GM18858 (cell line): ENCODE results near the gene ALG3.
"Not testable (repeated sequence)": the region's sequence is repeated elsewhere in the genome, so short reads cannot be mapped to it uniquely, and the experiment has no call there.

Experiments used
- ATAC-seq: cut with Tn5 transposase; IDR thresholded peaks from one replicate; pipeline ENCODE4 v1.9.1; 2021; ENCODE audit not compliant: unreplicated experiment

Gene ALG3

DNA sequence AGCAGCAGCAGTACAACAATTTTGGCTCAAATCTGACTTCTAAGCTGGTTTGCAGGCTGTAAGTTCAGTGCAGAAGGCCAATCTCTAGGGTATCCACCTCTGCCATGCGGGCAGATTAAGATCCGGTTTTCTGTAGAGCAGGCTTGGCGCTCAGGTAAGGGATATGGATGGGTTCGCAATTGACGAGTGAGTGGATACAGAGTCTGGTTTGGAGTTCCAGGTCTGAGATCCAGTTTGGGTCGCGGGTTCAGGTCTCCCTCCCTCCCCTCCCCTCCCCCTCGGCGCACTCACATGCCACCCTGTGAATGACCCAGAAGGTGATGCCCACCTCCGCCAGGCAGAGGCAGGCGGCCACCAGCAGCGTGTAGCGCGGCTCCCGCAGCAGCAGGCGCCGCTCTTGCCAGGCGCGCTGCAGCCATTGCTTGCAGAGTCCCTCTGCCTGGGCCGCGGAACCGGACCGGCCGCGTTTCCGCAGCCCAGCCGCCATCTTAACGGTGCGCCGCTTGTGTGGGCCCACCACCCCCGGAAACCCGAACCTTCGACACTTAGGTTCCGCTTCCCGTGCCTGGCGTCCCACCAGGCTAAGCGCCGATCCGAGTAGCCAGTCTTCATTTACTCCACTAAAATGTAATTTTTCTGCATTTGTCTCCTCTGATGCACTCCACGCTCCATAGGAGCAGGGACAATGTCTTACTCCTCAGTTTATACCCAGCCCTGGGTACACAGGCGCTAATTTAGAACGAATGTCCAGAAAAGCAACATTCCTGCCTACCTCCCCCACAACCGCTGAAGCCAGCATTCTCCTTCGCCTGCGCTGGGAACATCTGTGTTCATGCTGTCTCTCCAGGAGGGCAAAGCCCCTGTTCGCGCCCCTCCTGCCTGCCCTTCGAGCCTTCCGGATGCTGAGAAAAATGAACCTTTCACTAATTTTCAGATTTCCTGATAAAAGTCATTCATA is at the start of gene ALG3:
Gene ALG3 (minus strand): TSS at position 509 of the 958 bp plus-strand sequence. CDS start 22 bp downstream, at position 487.
- no peak for ATAC-seq

DNA sequence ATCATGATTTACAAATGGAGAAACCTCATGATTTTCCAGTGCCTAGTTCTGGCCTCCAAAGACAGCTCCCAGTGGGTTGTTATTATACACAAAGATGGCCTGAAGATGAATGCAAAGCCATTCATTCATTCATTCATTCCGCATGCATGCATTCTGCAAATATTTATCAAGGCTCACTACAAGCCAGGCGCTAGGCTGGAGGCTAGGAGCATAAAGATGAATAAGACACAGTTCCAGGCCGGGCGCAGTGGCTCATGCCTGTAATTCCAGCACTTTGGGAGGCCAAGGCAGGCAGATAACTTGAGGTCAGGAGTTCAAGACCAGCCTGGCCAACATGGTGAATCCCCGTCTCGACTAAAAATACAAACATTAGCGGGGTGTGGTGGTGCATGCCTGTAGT is 47.9 kb upstream of the ALG3 start:
- ATAC-seq: no peak

- no peak for ATAC-seq
Measured at GRCh38 chr3:184295771-184296170, 47.0 kb upstream of the ALG3 start.

- no peak for ATAC-seq
Measured at GRCh38 chr3:184291738-184292445, 43.1 kb upstream of the ALG3 start.

- ATAC-seq: no peak
Measured at GRCh38 chr3:184291044-184291737, 42.4 kb upstream of the ALG3 start.

GRCh38 chr3:184290331-184290730 is 41.6 kb upstream of the ALG3 start:
- no peak for ATAC-seq

DNA sequence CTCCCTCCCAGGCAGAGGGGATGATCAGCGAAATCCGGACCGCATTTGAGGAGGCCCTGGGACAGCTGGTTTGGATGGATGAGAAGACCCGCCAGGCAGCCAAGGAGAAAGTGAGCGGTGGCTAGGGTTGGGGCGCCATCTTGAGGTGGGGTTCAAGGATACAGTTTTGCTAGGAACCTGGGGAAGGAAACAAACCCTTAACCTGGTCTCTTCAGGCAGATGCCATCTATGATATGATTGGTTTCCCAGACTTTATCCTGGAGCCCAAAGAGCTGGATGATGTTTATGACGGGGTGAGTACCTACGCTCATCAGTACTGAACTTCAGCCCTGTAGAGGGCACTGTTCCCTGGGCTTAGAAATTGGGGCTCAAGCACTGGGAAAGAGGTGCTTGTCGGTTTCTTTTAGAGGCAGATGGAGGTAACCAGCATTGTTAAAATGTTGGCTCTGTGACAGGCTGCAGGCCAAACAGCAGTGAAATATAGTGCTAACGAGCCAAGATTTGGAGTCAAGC is 40.7 kb upstream of the ALG3 start:
- ATAC-seq: no peak

DNA sequence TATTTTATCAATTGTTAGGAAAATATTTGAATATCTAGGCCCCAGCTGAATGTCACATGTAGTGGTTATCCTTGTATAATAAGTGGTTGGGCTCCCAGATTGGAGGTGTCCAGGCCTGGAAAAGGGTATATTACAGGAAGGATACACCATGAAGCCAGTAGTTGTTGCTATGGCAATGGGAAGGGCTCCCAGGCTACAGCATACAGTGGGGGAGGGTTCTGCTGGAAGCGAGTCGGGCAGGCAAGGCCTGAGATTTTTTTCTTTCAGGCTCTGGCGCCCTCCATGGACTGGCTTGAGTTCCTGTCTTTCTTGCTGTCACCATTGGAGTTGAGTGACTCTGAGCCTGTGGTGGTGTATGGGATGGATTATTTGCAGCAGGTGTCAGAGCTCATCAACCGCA is 35.9 kb upstream of the ALG3 start:
- no peak for ATAC-seq

GRCh38 chr3:184283681-184284080 is 34.9 kb upstream of the ALG3 start:
- no peak for ATAC-seq

GRCh38 chr3:184282941-184283340 is 34.2 kb upstream of the ALG3 start:
- no peak for ATAC-seq

DNA sequence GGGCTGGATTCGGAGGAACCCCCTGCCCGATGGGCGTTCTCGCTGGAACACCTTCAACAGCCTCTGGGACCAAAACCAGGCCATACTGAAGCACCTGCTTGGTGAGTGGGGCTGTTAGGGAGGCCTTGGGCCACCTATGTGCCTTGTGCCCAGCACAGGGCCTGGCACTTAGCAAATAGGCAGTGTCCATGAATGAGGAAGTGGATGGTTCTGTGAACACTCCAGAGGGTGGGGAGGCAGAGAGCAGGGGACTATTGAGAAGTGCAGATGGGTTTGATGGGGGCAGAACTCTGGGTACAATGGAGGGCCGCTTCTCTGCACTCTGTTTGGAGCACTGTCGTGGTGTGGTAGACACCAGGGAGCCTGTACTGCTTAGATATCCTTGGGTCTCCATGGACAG is 28.6 kb upstream of the ALG3 start:
- no peak for ATAC-seq

DNA sequence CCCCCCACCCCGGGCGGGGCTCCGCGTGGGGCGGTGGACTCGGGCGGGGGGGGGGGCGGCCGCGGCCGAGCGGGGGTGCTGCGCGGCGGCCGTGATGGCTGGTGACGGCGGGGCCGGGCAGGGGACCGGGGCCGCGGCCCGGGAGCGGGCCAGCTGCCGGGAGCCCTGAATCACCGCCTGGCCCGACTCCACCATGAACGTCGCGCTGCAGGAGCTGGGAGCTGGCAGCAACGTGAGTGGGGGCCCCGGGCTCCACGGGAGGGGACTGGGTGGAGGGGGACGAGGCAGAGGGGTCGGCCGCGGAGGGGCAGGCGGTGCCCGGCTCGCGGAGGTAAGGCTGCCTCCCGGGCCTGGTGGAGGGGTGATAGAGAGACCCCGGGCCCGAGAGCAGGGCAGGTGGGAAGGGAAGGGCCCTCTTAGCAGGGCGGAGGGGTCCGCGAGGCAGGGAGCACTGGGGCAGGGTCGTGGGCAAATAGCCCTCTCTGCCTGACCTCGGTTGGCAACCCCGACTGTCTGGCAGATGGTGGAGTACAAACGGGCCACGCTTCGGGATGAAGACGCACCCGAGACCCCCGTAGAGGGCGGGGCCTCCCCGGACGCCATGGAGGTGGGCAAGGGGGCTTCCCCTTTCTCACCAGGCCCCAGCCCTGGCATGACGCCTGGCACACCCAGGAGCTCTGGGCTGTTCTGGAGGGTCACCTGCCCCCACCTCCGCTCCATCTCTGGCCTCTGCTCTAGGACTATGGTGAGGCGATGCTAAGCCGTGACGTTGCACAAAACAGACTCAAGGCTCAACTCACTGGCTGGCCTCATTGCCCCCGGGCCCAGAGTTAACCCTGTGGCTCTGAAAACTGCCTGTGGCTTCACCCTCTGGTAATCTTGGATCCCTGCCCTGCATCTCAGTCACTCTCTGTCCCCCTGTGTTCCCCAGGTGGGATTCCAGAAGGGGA is 27.5 kb upstream of the ALG3 start, which contains the start of gene ECE2:
Gene ECE2 (plus strand): TSS at position 62 of the 950 bp plus-strand sequence. CDS start 132 bp downstream, at position 194.
- no peak for ATAC-seq

DNA sequence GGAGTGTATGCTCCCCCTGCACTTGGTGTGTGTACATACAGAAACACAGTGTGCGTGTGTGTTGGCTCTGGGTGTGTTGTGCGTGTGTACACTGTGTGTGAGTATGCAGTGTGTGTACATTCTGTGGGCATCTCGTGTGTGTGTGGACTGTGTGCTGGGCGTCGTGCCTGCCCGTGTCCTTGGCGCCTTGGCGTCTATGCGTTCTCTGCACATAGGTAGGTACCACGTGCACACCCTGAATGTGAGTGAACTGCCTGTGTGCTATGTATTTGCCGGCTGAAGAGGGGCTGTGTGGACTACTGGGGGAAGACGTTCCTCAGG is 26.6 kb upstream of the ALG3 start:
- ATAC-seq: no peak

- ATAC-seq: no peak
Measured at GRCh38 chr3:184272269-184272668, 23.5 kb upstream of the ALG3 start.

- not testable (repeated sequence) for ATAC-seq
Measured at GRCh38 chr3:184267249-184267648, 18.5 kb upstream of the ALG3 start.

GRCh38 chr3:184262764-184263179 is 14.0 kb upstream of the ALG3 start:
- ATAC-seq: no peak

GRCh38 chr3:184261854-184262763 is 13.3 kb upstream of the ALG3 start:
- no peak for ATAC-seq

DNA sequence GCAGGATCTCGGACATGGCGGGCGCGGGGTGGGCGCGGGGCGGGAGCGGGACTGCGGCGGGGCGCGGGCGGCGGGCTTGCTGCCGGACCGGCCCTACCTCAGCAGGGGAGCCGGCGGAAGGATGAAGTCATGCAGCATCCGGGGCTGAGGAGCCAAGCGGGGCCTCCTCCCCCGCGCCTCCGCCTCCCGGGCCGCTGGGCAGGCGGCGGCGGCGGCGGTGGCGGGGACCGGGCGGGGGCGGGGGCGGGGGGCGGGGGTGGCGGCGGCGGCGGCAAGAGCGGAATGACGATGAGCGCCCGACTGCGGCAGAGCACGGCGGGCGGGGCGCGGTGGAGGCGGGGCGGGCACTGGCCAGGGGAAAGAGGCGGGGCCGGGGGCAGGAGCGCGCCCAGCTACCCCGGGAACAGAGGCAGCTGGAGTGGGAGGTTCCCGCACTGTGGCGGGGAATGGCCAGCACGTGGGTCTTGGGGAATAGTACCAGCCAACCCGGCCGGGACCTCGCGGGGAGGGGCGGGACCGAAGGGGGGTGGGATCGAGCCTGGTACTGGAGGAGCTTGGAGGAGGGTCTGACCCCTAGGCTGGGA is 12.6 kb upstream of the ALG3 start, which contains the start of gene CAMK2N2:
Gene CAMK2N2 (minus strand): TSS at position 284 of the 584 bp plus-strand sequence. CDS start 268 bp downstream, at position 16.
- ATAC-seq: no peak
